GM12878 (cell line): ENCODE measurements around the gene EPHA5. TPM values are rescaled to one million over a fixed set of nuclear protein-coding genes. Genes with fewer than 3 reads are reported as not detected.

Experiments used
- ATAC-seq: fragments of 200-7000 bp; cut with Tn5 transposase; 3 replicates; pipeline ENCODE4 v1.9.1; 2020; ENCODE audit warnings: mild to moderate bottlenecking, moderate library complexity
- BruUV-seq: library from RNA; stranded (reverse); fragments of 400-500 nt; replicated peaks from 2 replicates; lab custom pipeline; 2021; lab: Mats Ljungman, UMichigan
- CTCF ChIA-PET: fragments of 300-600 bp; sonication (Branson Sonifier 250); formaldehyde crosslinking; extraction: SDS; loops from one replicate; lab custom pipeline; 2021; ENCODE audit warnings: inconsistent platforms; lab: Yijun Ruan, JAX
- POLR2A ChIA-PET: fragments of 350-600 bp; formaldehyde crosslinking; extraction: SDS; loops from one replicate; lab custom pipeline; 2021; ENCODE audit warnings: inconsistent platforms; lab: Charles Lee
- RAD21 ChIA-PET: fragments of 300-600 bp; sonication (Branson Sonifier 250); formaldehyde crosslinking; loops from one replicate; lab custom pipeline; 2023; ENCODE audit warnings: antibody characterized with exemption; ENCODE audit not compliant: unreplicated experiment; lab: Charles Lee
- SMC1A ChIA-PET: fragments of 300-600 bp; sonication (Branson Sonifier 250); formaldehyde crosslinking; loops from one replicate; lab custom pipeline; 2023; ENCODE audit not compliant: unreplicated experiment, uncharacterized antibody; lab: Charles Lee
- DNase-seq: peaks from one replicate; pipeline ENCODE4 v3.0.0-alpha.2; 2011; ENCODE audit warnings: low read depth, low spot score
- FAIRE-seq: peaks from 3 replicates; lab custom pipeline; 2011; peaks lifted over from hg19 to GRCh38; lab: Jason Lieb, UNC
- H2AFZ ChIP-seq: 2 replicates; pipeline ENCODE4 v1.6.0; 2011; ENCODE audit warnings: low read depth, low read length, control low read depth; ENCODE audit not compliant: control insufficient read depth
- H3K27ac ChIP-seq: 2 replicates; pipeline ENCODE4 v1.5.1; 2011; ENCODE audit warnings: control low read depth; ENCODE audit not compliant: control insufficient read depth, insufficient read depth
- H3K27me3 ChIP-seq, 2 experiments: replicated peaks in 1 of 2; 2 replicates each; pipeline versions ENCODE4 v1.6.0 to v1.6.1; 2011; ENCODE audit warnings: low read length in 1 of 2; ENCODE audit not compliant: control insufficient read depth in 2 of 2, insufficient read depth in 2 of 2
- H3K36me3 ChIP-seq, 2 experiments: 2 replicates each; pipeline ENCODE4 v1.5.1; 2011; ENCODE audit warnings: low read length in 1 of 2; ENCODE audit not compliant: control insufficient read depth in 2 of 2, insufficient read depth in 2 of 2
- H3K4me1 ChIP-seq: 2 replicates; pipeline ENCODE4 v1.6.1; 2011; ENCODE audit warnings: mild to moderate bottlenecking, low read length, moderate library complexity, mixed read lengths; ENCODE audit not compliant: control insufficient read depth, insufficient read depth
- H3K4me2 ChIP-seq: 2 replicates; pipeline ENCODE4 v1.6.0; 2011; ENCODE audit warnings: control low read depth; ENCODE audit not compliant: control insufficient read depth, insufficient read depth
- H3K4me3 ChIP-seq: fragments of 200-600 bp; sonication (generic); 2 replicates; pipeline ENCODE4 v1.5.1; 2016
- H3K79me2 ChIP-seq: 2 replicates; pipeline ENCODE4 v1.6.0; 2011; ENCODE audit warnings: low read length; ENCODE audit not compliant: control insufficient read depth, insufficient read depth
- H3K9ac ChIP-seq: 2 replicates; pipeline ENCODE4 v1.8.0; 2011; ENCODE audit warnings: low read length, control low read depth, mixed read lengths; ENCODE audit not compliant: control insufficient read depth, insufficient read depth
- H3K9me3 ChIP-seq: replicated peaks from 3 replicates; pipeline ENCODE4 v1.5.1; 2011; ENCODE audit warnings: mild to moderate bottlenecking, low read length; ENCODE audit not compliant: control insufficient read depth, insufficient read depth
- H4K20me1 ChIP-seq: 2 replicates; pipeline ENCODE4 v1.6.0; 2011; ENCODE audit not compliant: control insufficient read depth, insufficient read depth
- CBX5 ChIP-seq: sonication (generic); IDR thresholded peaks from 2 replicates; pipeline ENCODE4 v1.6.1; 2016; ENCODE audit warnings: low read depth, moderate library complexity, mild to moderate bottlenecking, inconsistent platforms
- CHD4 ChIP-seq: fragments of 200-600 bp; sonication (generic); IDR thresholded peaks from 2 replicates; pipeline ENCODE4 v1.6.1; 2016; ENCODE audit warnings: mild to moderate bottlenecking
- E4F1 ChIP-seq: fragments of 450-650 bp; IDR thresholded peaks from 2 replicates; pipeline ENCODE4 v1.6.1; 2018; ENCODE audit warnings: borderline replicate concordance, mild to moderate bottlenecking; ENCODE audit not compliant: partially characterized antibody
- EGR1 ChIP-seq, 2 experiments: IDR thresholded peaks; 1 replicate in 1 of 2; 2 replicates in 1 of 2; pipeline ENCODE4 v1.6.1; 2011 to 2012; ENCODE audit warnings: low read depth in 2 of 2, low read length in 2 of 2, borderline replicate concordance in 1 of 2, mild to moderate bottlenecking in 1 of 2, moderate library complexity in 1 of 2
- LARP7 ChIP-seq: fragments of 450-650 bp; IDR thresholded peaks from 2 replicates; pipeline ENCODE4 v1.6.1; 2017; ENCODE audit warnings: mild to moderate bottlenecking
- MTA3 ChIP-seq: IDR thresholded peaks from 2 replicates; pipeline ENCODE4 v1.6.1; 2012; ENCODE audit warnings: low read length, inconsistent platforms, borderline replicate concordance
- NFXL1 ChIP-seq: fragments of 450-650 bp; IDR thresholded peaks from 2 replicates; pipeline ENCODE4 v1.6.1; 2017; ENCODE audit warnings: antibody characterized with exemption, mild to moderate bottlenecking, borderline replicate concordance
- NRF1 ChIP-seq: conservative IDR thresholded peaks from 2 replicates; pipeline ENCODE4 v1.6.1; 2011; ENCODE audit warnings: mild to moderate bottlenecking, low read depth, low read length, improper control_type of control experiment
- RUNX3 ChIP-seq: IDR thresholded peaks from 2 replicates; pipeline ENCODE4 v1.6.1; 2012; ENCODE audit warnings: low read length, inconsistent platforms
- SMAD1 ChIP-seq: fragments of 450-650 bp; IDR thresholded peaks from 2 replicates; pipeline ENCODE4 v1.6.1; 2018; ENCODE audit warnings: mild to moderate bottlenecking, low read depth; ENCODE audit not compliant: partially characterized antibody
- WGBS: methylation state at CpG from one replicate; pipeline ENCODE4 v1.1.6; 2016; ENCODE audit warnings: low lambda C conversion rate; ENCODE audit not compliant: insufficient replicate concordance, insufficient coverage; ENCODE audit errors: missing lambda C conversion rate; 5-methylcytosine and 5-hydroxymethylcytosine counted together
- in situ Hi-C: fragments of 300-500 bp; cut with MboI; formaldehyde crosslinking; loops from 9 replicates; pipeline ENCODE4 v1.14.3; 2018; ENCODE audit warnings: mixed read lengths
- intact Hi-C: fragments of 100-400 bp; cut with micrococcal nuclease; formaldehyde crosslinking; loops from one replicate; pipeline ENCODE4 v1.14.2; 2022; ENCODE audit not compliant: unreplicated experiment
- polyA plus RNA-seq, 11 experiments: library from polyadenylated mRNA; depleted of rRNA in 4 of 11; unstranded in 6 of 11; stranded (reverse) in 5 of 11; fragments of >200 nt; fragmentation: Nextera tagmentation in 4 of 11; fragmentation: Illumina TruSeq in 1 of 11; extraction: Ambion mirVana in 4 of 11; extraction: Trizol in 1 of 11; gene quantifications; 1 replicate in 1 of 11; 2 replicates in 10 of 11; pipeline versions ENCODE4 v1.2.1 to v1.2.3, GENCODE V29; 2011 to 2016; ENCODE audit warnings: inconsistent platforms in 2 of 11, missing spikeins in 2 of 11, low read depth in 1 of 11
- total RNA-seq, 4 experiments: library from RNA; depleted of rRNA in 3 of 4; stranded (reverse); fragments of >200 nt in 3 of 4; fragmentation: Illumina TruSeq in 1 of 4; extraction: Trizol in 1 of 4; gene quantifications; 2 replicates each; pipeline versions ENCODE4 v1.2.1 to v1.2.3, GENCODE V29; 2013 to 2021
- TF ChIP-seq, protein P1 (sequence below): IDR thresholded peaks from 2 replicates; pipeline ENCODE4 v1.6.1; 2012; ENCODE audit warnings: low read depth, low read length, improper control_type of control experiment

The EPHA5 gene
- total and polyA plus RNA-seq, 10 of the 15 experiments (the other 5 are each of a cell fraction or from before 2014, with no cell fraction given): not detected

- CTCF ChIA-PET: no interaction called here
Measured at GRCh38 chr4:65651031-65651430, 19.3 kb downstream of the EPHA5 start.

More at GRCh38 chr4:65651031-65651430, 19.3 kb downstream of the EPHA5 start:
- SMC1A ChIA-PET: no interaction called here
- Histone ChIP-seq H3K4me1 (no peaks in the 10 kb centered on the region), H3K9me3 (no peaks in the 10 kb centered on the region), H3K27ac (no peak overlapping the region), H3K36me3 (no peaks in the 10 kb centered on the region), H2AFZ (no peak overlapping the region), H3K79me2 (no peaks in the 10 kb centered on the region), H3K4me2 (no peak overlapping the region), H3K27me3 (no peaks in the 10 kb centered on the region), H3K4me3 (no peak overlapping the region), H4K20me1 (no peaks in the 10 kb centered on the region), H3K9ac (no peak overlapping the region)
- in situ Hi-C loops: no loop called here
- DNase-seq (no peak), FAIRE-seq (no peak), ATAC-seq (no peak)
- BruUV-seq: no TSS peak
- POLR2A ChIA-PET: no interaction called here
- intact Hi-C loops: no loop called here
- WGBS: 0% methylated on average over 1 of the region's 1 CpG
- TF ChIP-seq SMAD1 (no peak), CHD4 (no peak), CBX5 (no peak), MTA3 (no peak), EGR1 (IDR thresholded peaks at IDR 0.05; ENCODE audit: borderline replicate concordance in 1 of 2, low read depth in 2 of 2, low read length in 2 of 2) (no peak), E4F1 (no peak), NRF1 (no peak), RUNX3 (no peak), NFXL1 (no peak), LARP7 (no peak)
- TF ChIP-seq, protein P1, sequence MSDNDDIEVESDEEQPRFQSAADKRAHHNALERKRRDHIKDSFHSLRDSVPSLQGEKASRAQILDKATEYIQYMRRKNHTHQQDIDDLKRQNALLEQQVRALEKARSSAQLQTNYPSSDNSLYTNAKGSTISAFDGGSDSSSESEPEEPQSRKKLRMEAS: no peak
- RAD21 ChIA-PET: interaction anchor here (0.8 kb wide), 1 partner anchor 317 kb away, joined by 3 read pairs; no protein-coding TSS in a partner anchor
